Retina (tissue), 1 donor: ENCODE data around the gene KDM2A.

Experiments used
- DNase-seq: peaks from one replicate; pipeline ENCODE4 v3.0.0-alpha.2; 2016

Gene KDM2A

DNA sequence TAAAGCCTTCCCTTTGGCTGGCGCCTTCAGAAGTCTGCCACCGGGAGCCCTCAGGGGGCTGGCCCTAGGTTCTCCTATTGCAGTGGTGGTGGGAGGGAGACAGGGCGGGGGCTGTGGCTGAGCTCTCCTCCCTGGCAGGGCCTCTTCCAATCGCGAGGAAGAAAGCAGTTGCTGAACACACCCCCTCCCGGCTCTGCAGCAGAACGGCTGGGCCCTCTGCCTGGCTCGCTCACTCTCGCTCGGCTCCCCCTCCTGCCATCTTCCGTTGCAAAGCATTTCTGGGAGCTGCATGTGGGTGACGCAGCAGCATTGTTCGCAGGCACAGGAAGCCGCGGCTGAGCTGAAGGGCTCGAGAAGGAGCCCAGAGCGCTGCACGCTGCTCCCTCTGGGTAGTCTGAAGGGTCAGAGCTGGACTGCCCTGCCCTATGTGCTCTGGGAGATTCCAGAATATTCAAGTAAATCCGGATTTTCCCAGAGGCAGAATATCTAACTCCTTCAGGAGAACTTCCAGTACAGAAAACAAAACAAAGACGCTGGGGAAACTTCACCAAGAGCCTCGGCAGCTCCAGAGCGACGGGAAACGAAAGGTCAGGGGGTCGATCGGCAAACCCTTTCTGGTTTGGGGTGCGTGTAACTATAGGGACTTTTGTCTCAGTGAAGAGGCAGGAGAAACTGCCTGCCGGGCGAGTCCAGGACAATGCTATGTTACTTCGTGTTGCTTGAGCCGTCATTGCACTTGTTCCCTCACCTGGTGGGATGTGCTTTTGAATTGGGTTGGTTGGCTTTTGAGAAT is 120.9 kb downstream of the KDM2A start:
- peak; percentile 94 for DNase-seq

DNA sequence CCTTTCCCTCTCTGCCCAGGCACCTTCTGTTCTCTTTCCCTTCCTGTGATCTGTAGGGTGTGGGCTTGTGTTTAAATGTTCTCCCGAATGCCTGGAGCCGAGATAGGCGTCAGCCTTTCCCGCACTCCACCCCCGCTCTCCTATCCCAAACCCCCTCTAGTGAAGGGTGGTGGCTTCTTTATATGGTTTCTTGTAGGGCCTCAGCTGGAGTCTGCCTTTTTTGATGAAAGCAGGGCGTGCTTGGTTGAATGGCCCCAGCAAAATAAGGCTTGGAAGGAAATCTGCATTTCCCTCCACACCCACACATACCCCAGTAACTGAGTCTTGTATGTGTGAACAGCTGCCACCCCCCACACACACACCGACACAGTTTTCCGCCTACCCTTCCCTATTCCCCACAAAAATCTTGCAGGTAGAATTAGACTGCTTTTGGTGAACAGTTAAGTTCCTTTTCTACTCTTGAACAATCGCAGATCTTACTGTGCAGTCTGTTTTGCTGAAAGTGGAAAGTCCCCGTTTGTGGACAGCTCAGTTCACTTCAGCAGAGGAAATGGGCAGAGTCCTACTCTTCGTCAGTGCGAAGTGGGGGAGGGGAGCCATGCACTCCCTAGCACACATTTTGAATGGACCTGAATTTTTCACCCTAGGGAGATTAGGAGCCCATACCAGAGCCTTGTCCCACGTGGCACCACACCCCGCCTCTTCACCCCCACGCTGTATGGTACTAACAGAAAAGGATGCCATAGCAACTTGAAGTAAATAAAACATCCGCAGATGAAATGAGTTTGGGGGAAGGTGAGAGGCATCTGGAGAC is 121.7 kb downstream of the KDM2A start:
- DNase-seq = peak; percentile 67

DNA sequence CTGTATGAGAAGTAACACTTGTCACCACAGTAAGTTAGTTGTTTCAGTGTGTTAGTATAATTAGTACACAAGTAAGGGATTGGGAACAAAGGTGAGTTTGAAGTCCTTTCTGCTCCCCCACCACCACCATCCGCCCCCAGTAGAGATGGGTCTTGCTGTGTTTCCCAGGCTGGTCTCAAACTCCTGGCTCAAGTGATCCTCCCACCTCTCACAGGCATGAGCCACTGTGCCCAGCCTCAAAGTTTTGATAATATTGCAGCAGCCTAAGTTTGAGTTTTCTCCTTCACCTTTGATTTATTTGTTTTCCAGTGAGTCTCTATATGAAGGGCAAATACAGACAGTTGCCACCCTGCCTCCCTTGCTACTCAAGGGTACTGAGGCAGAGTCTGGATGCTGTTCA is 123.5 kb downstream of the KDM2A start:
- no peak for DNase-seq

DNA sequence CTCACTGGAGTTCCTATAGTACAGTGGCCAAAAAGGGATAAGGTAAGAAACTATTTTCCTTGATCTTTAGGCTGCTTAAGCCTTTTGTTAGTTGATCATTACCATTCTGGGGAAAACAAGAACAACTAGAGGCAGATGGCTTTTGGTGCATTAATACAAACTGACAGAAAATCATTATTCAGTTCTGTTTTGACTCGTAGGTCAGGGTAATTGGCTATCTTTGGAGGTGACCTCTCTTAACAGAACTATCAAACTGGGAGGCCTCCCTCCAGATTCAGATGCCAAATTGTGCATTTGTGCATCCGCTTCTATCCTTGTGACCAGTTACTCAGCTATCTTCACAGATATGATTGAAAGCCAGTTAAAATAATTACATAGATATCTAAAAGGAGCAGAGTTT is 124.0 kb downstream of the KDM2A start:
- peak; percentile 58 for DNase-seq

DNA sequence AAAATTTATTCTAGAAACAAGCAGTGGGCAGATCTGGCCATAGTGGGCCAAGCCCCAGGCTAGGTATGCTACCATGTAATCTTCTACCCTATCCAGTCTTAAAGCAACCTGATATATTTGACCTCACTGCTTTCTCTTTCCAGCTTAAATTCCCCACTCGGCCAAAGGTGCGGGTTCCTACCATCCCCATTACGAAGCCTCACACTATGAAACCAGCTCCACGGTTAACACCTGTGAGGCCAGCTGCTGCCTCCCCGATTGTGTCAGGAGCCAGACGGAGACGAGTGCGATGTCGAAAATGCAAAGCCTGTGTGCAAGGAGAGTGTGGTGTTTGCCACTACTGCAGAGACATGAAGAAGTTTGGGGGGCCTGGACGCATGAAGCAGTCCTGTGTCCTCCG is 126.0 kb downstream of the KDM2A start:
- no peak for DNase-seq

DNA sequence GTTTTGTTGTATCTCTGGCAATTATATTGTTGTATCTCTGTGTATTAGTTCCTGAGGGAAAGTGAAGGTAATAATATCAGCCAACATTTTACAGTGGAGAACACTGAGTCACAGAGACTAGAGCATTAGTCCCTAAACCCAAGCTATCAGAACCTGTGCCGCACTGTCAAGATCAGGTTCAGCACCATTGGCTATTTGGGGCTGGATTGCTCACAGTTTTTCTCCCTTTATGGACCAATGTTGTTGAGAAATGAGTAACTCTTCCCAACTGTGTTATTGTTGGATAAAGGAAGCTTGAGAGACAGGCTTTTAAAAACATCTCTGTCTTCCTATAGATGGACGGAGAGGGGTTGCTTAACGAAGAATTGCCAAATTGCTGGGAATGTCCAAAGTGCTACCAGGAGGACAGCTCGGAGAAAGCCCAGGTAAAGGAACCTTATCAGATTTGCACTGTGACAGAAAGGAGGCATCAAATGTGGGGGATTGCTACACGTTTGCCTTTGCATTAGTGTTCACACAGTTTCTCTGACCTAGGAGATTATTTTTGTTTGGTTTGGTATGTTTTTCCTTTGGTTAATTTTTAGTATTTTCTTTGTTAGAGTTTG is 129.0 kb downstream of the KDM2A start:
- DNase-seq = no peak

DNA sequence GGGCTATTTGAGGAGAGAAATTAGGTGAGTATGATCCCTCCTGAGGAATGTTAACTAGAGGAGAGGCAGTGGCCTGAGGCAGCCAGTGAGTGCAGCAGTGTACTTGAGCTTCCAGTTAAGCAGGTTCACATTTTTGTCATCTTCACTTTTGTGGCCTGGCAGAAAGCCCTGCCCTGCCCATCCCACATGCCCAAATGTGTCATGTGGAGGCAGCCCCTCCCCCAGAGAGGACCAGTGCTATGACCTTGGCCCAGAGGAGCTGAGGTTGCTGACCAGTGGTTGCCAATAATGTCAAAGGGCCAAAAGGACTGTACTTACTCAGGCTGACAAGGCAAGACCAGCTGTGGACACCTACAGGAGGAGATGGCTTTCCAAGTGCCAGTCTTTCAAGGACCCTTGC is 129.6 kb downstream of the KDM2A start:
- no peak for DNase-seq

DNA sequence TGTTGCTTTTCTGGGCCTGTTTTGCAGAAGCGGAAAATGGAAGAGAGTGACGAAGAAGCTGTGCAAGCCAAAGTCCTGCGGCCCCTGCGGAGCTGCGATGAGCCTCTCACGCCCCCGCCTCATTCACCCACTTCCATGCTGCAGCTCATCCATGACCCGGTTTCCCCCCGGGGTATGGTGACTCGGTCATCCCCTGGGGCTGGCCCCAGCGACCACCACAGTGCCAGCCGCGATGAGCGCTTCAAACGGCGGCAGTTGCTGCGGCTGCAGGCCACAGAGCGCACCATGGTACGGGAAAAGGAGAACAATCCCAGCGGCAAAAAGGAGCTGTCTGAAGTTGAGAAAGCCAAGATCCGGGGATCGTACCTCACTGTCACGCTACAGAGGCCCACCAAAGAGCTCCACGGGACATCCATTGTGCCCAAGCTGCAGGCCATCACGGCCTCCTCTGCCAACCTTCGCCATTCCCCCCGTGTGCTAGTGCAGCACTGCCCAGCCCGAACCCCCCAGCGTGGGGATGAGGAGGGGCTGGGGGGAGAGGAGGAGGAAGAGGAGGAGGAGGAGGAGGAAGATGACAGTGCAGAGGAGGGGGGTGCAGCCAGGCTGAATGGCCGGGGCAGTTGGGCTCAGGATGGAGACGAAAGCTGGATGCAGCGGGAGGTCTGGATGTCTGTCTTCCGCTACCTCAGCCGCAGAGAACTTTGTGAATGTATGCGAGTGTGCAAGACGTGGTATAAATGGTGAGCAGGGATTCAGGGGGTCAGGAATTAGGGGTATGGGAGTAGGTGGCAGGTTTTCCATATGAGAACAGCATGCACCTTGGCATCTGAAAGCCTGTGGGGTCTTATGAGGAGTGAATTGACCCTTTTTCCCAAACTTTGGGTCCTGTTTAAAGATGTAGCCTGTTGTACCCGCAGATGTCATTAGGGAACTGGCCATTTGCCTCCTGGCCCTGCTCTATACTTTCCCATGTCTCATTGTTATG is 131.3 kb downstream of the KDM2A start:
- DNase-seq = no peak

DNA sequence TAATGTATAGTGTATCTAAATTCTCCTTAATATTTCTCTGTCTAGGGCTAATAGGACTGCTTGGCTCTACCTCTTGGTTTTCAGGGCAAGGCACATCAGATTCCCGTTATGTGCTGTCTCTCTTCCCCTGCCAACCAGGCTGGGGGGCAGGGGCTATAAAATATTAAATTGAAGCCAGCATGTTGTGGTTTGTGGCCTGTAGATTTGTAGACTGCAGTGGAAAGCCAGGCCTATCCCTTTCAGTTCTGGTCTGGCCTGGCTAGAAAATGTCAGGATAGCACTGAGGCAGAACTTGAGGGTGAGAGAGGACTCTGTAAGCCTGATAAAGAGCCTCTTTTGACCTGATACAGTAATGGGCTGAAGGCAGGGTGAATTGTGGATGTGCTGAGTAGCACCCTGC is 132.8 kb downstream of the KDM2A start:
- no peak for DNase-seq

DNA sequence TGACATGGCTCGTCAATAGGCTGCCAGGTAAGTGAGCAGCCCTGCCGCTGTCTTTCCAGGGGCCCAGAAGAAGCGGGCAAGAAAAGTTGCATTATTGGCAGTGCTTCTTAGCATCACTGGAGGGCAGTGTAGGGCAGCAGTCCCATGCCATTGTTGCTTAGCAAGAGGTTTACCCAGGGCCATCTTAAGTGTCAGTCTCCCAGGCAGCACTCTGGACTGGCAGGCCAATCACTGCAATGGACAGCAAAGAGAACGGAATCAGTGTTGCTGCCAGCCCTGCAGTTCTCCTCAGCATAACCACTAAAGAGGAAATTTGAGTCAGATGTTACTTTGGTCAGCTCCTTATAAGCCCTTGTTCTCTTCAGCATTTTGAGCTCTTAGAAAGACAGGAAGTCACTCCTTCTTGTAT is 133.8 kb downstream of the KDM2A start:
- DNase-seq = no peak

DNA sequence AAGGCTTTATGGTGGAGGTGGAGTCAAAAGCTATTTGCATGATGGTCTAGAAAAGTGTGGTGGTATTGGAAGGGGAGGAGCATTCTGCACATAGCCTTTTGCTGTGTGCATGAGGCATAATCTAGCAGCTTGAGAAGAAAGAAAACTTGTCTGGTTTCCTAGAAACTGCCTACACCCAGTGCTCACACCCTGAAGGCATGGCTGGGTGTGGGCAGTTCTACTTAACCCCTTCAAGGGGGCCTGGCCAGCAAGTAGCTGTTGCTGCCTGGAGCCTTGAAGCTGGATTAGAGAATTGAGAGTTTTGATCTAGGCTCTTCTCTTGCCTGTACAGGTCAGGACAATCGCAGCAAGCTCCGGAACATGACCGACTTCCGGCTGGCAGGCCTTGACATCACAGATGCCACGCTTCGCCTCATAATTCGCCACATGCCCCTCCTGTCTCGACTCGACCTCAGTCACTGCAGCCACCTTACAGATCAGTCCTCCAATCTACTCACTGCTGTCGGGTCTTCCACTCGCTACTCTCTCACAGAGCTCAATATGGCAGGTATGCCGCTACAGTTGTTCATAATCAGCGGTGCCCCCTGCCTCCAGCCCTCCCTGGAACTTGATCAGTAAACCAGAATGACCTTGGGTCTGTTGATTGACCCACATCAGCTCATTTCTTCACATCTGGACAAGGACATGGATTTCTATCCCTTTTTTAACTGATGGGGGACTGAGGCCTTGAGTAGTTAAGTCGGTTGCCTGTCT is 135.0 kb downstream of the KDM2A start:
- no peak for DNase-seq

DNA sequence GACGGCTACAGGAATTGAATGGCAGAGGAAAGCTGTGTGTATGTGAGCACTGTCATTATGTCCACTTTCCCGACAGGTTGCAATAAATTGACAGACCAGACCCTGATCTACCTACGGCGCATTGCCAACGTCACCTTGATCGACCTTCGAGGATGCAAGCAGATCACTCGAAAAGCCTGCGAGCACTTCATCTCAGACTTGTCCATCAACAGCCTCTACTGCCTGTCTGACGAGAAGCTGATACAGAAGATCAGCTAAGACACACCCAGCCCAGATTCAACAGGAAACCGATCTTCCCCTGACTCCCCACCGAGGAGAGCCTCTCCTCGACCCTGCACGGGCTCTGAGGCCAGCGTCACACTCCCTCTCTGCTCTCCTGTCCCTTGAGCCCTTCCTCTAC is 135.7 kb downstream of the KDM2A start:
- no peak for DNase-seq

DNA sequence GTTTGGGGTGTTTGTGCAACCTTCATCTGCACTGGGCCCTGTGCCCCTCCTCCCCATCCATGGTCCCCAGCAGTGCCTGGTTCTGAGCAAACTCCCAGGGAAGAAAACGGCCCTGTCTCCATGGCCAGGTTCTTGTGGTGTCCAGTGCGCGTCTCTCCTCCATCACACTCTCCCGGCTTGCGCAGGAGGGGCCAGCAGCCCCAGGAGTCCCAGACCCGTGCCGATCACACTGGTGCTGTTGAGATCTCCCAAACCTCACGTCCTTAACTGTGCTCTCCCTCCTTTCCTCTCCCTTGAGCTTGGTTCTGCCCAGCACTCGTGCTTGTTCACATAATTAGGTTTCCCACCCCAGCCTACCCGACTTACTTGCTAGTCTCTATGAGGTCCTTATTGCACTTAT is 136.3 kb downstream of the KDM2A start:
- no peak for DNase-seq

DNA sequence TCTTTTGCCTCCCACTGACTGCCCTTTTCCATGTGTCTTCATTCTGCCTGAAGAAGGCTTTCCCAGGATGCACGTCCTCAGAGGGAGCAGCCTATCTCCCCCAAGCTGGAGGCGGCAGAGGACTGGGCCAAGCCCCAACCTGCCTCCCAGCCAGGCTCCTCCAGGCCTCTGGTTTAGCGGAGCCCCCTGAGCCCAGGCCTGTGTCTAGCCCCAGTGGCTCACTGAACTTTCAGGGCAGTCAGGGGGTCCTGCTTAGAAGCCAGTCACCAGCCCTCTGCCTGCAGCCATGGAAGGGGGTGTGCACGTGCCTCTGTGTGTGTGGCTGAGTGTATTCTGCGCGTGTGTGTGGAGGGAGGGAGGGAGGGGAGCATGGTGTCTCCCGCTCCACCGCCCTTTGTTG is 136.8 kb downstream of the KDM2A start:
- DNase-seq = no peak

DNA sequence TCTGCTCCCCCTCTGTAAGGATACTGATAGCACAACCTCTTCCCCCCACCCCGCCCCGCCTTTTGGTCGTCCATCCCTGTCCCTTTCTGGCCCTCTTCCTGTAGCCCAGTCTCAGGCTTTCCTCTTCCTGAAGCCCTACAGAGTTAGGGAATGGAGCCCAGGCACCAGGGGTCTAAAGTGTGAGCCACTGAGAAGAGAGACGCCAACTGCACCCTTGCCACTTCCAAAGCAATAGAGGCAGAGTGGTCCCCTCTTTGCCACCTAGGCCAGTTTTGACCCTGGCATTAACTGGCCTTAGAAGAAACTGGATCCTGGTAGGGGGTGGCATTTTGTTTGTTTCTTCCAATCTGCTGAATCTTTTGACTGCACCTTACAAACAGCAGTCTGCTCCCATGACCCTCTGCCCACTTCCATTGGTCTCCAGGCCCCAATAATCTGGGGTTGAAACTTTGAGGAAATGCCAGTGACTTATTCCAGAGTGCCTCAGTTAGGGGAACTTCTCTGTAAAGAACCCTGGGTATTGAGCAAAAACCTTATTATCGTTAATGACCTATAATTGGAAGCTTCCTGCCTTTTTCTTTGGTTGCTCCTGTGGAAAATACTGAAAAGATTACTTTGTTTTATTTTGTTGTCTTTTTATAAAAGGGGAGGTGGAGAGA is 137.5 kb downstream of the KDM2A start:
- no peak for DNase-seq

DNA sequence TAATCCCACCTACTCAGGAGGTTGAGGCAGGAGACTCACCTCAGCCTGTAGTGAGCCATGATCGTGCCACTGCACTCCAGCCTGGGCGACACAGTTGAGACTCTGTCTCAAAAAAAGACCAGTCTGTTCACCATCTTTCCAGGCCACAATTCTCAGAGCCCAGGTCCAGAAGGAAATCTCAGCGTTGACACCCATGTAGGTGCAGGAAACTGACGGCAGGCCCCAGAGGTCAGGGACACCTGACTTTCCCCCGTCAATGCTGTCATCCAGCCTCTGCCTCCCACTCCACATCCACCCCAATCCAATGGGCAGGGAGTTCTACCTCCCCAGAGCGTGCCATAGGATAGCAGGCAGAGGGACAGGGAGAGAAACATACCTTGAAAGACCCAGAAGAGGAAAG is 141.3 kb downstream of the KDM2A start:
- no peak for DNase-seq

DNA sequence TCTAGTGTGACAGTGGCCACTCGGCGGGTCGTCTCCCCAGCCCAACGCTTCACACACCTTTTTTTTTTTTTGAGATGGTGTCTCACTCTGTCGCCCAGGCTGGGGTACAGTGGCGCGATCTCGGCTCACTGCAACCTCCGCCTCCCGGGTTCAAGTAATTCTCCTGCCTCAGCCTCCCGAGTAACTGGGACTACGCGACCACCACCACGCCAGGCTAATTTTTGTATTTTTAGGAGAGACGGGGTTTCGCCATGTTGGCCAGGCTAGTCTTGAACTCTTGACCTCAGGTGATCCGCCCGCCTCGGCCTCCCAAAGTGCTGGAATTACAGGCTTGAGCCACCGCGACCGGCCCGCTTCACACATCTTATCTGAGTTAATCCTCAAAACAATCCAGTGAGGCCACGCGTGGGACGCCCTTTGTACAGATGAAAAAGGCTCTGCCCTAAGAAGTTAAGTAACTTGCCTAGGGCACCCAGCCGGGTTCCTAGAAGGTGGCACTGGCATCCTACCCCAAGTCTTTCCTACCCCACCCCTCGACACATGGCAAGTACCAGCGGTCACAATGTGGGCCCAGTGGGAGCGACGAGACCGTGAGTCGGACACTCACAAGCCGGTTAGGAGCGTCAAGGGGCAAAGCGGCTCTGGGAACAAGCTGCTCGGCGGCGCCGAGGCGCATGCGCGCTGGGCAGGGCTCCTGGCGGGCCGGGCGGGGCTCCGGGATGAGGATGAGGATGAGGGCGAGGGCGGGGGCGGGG is 142.0 kb downstream of the KDM2A start:
- peak; percentile 64 for DNase-seq

DNA sequence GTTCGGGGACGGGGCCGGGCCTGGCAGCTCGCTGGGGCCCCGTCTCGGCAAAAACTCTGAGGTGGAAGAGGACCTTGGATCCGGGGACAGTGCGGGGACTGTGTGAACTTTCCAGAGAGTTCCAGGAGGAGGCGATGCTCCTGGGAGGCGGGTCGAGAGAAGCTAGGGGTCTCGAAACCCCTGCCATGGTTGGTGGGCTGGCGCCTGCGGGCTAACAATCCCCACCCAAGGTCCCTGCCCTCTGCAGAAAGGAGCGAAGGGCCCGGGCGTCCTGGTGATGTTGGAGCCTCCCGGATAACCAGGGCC is 142.5 kb downstream of the KDM2A start:
- peak; percentile 36 for DNase-seq

DNA sequence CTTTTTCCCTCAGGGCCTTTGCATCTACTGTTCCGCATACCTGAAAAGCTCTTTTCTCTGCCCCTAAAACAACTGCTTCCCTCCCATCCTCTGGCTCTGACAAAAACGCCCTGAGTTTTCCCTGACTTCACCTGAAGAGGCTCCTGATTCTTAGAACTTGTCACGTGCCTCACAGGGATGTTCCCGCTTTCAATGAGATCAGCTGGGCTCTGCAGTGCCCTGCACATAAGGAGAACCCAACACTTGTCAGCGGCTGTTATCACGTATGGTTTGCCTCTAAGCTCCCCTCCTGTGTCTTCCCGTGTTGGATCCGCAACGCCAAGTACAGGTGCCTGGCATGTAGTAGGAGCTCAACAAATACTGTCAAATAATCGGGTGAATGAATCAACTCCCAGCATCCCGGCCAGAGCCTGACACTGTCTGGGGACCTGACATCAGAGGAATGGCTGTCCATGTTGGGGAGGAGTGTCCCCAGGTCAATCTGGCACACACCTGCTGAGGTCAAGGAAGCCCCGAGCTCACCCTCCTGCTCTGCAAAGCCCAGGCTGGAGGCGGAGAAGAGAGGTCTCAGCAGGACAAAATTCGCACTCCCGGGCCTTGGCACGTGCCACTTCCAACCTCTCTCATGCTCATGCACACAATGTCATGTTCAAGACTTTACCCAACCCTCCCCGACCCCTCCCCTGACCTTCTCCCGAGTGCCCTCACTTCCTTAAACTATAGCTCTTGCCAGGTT is 143.1 kb downstream of the KDM2A start:
- no peak for DNase-seq
